Endothelial cell of umbilical vein (primary cell): Measurements from ENCODE around the gene ACKR3.

Experiments
- EZH2 ChIP-seq: IDR thresholded peaks from 2 replicates; pipeline ENCODE4 v1.6.1; 2012; ENCODE audit warnings: borderline replicate concordance, low read depth, mild to moderate bottlenecking, moderate library complexity, low read length, inconsistent platforms; ENCODE audit not compliant: severe bottlenecking
- JUN ChIP-seq: IDR thresholded peaks from 2 replicates; pipeline ENCODE4 v1.6.1; 2011; ENCODE audit warnings: borderline replicate concordance, low read depth; ENCODE audit not compliant: insufficient read length, insufficient read depth
- MYC ChIP-seq: IDR thresholded peaks from one replicate; pipeline ENCODE4 v1.6.1; 2011; ENCODE audit warnings: mild to moderate bottlenecking, low read depth, low read length
- POLR2A ChIP-seq: IDR thresholded peaks from 2 replicates; pipeline ENCODE4 v1.6.1; 2012; ENCODE audit warnings: low read depth, mild to moderate bottlenecking, control low read depth, low read length
- POLR2AphosphoS5 ChIP-seq: IDR thresholded peaks from 2 replicates; pipeline ENCODE4 v1.6.1; 2012; ENCODE audit warnings: low read depth, mild to moderate bottlenecking, control low read depth, low read length, moderate library complexity; ENCODE audit not compliant: insufficient read depth
- TF ChIP-seq, protein P1 (sequence below), 2 donors: IDR thresholded peaks; 1 replicate in 1 of 2; 2 replicates in 1 of 2; pipeline ENCODE4 v1.5.1; 2011; ENCODE audit warnings: low read length in 2 of 2, mild to moderate bottlenecking in 2 of 2, moderate library complexity in 2 of 2, control low read depth in 1 of 2, inconsistent platforms in 1 of 2, low read depth in 1 of 2; ENCODE audit not compliant: insufficient read depth in 1 of 2; ENCODE audit errors: extremely low read depth in 1 of 2

GRCh38 chr2:236568922-236569572 is 578 bp upstream of the ACKR3 start:
- no peak for TF ChIP-seq MYC
- no peak for TF ChIP-seq POLR2A
- TF ChIP-seq, protein P1, sequence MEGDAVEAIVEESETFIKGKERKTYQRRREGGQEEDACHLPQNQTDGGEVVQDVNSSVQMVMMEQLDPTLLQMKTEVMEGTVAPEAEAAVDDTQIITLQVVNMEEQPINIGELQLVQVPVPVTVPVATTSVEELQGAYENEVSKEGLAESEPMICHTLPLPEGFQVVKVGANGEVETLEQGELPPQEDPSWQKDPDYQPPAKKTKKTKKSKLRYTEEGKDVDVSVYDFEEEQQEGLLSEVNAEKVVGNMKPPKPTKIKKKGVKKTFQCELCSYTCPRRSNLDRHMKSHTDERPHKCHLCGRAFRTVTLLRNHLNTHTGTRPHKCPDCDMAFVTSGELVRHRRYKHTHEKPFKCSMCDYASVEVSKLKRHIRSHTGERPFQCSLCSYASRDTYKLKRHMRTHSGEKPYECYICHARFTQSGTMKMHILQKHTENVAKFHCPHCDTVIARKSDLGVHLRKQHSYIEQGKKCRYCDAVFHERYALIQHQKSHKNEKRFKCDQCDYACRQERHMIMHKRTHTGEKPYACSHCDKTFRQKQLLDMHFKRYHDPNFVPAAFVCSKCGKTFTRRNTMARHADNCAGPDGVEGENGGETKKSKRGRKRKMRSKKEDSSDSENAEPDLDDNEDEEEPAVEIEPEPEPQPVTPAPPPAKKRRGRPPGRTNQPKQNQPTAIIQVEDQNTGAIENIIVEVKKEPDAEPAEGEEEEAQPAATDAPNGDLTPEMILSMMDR (IDR thresholded peaks at IDR 0.05; ENCODE audit: extremely low read depth in 1 of 2, insufficient read depth in 1 of 2, low read depth in 1 of 2, low read length in 2 of 2) = no peak
- no peak for TF ChIP-seq EZH2
- TF ChIP-seq POLR2AphosphoS5 = no peak
- TF ChIP-seq JUN = no peak
